HK-2 (cell line): ENCODE data around the gene CHID1.

ENCODE experiments used
- DNase-seq: peaks from one replicate; pipeline ENCODE4 v3.0.0-alpha.2; 2018; ENCODE audit not compliant: unreplicated experiment

CHID1 gene

DNA sequence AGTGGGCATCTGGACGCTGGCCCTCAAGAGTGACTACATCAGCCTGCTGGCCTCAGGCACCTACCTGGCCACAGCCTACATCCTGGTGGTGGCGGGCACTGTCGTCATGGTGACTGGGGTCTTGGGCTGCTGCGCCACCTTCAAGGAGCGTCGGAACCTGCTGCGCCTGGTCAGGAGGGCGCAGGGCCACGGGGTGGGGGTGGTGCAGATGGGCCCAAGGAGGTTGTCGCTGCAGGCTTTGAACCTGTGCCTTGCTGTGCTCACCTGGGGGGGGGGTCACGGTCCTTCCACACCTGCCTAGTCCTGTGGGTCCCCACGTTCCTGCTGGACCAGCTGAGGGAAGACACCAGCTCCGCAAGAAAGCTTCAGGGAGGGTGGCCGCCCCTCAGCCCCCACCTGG, 74.3 kb downstream of the CHID1 start:
- DNase-seq, result no peak

DNA sequence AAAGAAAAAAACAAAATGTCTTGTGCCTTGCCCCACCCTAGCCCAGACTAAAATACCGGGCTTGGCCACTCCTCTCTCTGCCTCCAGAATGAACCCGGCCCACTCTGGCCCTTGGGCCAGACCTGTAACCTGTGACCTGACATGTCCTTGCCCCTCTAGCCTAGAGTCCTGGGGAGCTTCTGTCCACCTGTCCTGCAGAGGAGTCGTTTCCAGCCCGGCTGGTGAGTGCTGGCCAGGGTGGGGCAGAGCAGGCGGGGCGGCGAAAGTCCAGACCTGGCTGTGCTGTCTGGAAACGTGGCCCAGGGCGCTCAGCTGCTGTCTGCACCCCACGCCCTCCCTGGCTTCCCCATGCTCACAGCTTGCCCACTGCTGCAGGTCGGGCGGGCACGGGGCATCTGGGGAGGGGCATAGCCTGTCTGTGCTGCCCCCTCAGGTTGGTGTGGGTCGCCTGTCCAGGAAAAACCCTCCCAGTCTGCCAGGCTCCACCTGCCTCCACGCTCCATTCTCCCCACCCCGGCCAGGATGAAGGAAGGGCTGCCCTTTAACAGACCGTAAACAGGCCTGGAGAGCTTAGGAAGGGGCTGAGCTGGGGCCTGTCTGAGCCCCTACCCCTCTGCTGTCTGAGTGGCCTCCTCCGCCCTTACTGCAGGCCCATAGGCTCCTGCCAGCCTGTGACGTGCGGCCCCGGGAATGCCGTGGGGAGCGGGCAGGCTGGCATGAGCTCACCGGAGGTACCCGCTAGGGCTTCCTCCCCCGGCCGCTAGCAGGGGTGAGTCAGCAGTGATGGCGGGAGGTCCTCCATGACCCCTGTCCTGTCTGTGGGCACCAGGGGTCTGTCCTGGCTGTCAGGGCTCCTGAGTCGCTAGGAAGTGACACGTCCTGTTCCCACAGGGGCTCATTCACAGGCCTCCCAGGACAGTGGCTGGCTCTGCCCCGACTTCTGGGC, 76.0 kb downstream of the CHID1 start:
- peak; percentile 88 for DNase-seq

DNA sequence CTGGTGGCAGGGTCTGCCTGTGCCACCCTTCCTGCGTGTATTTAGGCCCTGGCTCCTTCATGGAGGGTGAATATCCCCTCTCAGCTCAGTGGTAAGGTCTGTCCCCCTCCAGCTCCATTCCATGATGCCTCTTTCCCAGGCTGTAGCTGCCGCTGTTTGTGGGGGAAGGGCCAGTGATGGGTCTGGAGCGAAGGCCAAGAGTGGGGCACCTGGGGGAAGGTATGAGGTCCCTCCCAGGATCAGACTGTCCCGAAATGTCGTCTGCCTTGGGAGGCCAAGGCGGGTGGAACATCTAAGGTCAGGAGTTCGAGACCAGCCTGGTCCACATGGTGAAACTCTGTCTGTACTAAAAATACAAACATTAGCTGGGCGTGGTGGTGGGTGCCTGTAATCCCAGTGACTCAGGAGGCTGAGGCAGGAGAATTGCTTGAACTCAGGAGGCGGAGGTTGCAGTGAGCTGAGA, 76.7 kb downstream of the CHID1 start:
- no peak for DNase-seq

DNA sequence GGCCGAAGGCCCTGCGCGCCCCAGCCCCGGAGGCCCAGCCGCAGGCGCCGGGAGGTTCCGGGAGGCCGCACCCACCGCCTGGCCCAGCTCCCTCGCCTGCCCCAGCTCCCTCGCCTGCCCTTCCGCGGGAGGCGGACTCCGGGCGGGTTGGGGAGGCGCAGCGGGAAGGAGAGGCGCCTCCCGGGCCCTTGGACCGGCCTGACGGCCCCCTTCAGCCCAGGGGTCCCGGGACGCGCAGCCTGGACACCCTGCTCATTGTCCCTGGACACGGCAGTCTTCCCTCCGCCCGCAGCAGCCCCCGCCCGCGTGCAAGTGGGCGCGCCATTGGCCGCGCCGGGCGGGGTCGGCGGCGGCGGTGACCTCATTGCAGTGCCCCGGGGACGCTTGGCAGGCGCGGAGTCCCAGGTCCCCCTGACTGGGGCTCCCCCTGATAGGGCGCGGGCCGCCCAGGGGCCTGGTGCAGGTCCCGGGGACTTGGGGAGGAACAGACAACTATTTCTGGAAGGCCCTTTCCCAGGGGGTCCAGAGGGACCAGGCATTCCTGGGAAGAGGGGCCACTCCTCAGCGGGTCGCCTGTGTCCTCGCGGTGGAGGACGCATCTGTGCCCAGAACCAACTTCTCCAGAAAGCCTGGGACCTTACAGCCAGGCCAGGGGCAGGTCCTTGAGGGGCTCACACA, 77.4 kb downstream of the CHID1 start:
- DNase-seq, result peak; percentile 59

DNA sequence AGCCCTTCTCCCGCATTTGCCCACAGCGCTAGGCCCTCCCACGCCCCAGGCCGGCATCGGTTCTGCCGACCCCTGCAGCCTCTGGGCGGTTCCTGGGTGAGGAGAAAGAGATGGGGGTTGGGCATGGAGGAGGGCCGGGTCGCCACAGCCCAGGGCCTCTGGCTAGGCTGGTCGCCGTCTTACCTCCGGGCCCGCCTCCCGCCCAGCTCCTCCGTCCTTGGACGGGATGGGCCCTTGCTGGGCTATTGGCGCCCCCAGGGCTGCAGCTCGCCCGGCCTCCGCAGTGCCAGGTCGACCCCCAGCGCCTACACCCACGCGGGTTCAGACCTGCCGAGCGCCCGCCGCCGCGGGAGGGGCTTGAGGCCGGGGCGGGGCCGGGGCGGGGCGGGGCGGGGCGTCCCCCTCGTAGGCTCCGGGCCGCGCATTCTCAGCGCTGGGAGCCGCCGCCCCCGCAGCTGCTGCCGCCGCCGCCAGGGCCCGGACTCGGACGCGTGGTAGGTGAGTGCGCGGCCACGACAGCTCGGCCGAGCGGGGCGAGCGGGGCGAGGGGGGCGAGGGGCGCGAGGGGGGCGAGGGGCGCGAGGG, 78.0 kb downstream of the CHID1 start, which contains the start of gene CD151:
CD151 (plus strand) TSS at position 424 of the 585 bp plus-strand sequence. CDS start 3,118 bp downstream, outside the sequence.
- DNase-seq, result peak; percentile 62

DNA sequence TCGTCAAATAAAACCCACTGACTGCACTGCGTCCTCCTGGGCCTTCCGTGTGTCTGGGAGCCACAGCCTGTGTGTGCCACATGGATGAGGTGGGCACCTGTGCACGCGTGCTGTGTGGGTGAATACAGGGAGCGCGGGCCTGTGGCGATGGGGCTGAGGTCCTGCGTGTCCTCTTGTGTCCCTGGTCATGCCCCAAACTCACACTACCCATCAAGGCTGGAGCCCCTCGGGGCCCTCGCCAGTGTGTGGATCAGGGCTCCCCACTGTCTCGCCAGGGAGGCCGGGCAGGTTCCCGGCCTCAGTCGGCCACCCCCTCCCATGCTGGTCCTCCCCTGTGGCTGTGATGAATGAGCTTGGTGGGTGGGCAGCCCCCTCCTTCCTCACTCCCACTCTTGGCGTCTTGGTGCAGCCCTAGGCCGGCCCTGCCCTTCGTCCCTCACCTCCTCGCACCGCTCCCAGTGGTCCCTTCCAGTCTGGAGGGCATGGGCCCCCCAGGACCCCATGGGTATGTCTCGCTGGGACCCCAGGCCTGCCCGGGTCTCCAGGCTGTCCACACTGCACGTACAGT, 78.6 kb downstream of the CHID1 start:
- DNase-seq, result no peak

DNA sequence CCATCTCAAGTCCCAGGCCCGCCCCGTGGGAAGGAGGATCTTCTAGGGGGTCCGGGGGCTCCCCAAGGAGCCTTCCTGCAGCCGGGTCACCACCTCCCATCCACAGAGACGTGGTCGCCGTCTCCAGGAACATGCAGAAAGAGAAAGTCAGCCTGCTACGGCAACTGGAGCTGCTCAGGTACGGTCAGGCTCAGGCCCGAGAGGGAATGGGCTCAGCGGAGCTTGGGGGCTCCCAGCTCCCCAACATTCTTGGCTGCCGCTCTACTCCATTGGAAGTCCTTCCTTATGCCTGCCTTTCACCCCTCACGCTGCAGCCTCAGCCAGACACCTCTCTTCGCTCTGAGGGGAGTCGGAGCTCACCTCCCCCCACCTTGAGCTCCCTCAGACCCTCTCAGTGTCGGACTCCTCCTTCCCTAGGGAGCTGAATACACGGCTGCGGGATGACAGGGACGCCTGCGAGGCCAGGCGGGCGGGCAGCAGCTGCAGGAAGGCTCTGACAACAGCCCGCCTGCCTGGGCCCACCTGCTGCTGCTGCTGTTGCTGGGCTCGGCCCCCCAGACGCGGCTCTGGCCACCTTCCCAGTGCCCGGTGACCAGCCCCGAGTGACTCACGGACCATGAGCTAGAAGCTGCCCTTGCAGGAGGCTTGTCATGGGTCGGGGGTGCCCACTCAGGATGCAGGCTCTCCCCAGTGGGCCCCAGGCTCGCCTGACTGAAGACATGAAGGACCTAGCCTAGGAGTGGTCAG, 79.3 kb downstream of the CHID1 start:
- peak; percentile 60 for DNase-seq

DNA sequence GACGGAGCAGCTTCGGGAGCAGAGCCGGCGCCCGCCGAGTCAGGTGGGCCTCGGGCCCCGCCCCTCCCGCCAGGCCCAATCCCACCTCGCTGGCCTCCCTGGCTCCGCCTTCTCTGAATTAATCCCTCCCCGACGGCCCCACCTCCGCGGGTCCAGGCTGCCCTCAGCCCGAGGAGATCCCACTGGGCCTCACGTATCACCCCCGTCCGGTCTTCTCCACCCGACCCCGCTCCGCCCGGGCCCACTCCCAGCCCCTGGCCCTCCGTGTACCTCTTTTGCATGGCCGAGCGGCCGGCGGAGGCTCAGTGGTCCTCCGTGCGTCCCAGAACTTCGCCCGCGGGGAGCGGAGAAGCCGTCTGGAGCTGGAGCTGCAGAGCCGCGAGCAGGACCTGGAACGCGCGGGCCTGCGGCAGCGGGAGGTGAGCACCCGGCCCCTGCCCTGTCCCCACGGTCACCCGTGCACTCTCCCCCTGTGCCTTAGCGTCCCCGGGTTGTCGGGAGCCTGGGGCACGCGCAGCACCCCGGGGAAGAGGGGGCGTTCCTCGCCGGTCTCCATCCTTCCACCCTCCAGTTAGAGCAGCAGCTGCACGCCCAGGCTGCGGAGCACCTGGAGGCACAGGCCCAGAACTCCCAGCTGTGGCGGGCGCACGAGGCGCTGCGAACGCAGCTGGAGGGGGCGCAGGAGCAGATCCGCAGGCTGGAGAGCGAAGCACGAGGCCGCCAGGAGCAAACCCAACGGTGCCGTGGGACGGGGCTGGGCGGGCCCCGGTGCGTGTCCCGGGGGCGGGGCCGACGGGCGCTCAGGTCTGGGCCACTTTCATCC, 80.1 kb downstream of the CHID1 start:
- peak; percentile 84 for DNase-seq

DNA sequence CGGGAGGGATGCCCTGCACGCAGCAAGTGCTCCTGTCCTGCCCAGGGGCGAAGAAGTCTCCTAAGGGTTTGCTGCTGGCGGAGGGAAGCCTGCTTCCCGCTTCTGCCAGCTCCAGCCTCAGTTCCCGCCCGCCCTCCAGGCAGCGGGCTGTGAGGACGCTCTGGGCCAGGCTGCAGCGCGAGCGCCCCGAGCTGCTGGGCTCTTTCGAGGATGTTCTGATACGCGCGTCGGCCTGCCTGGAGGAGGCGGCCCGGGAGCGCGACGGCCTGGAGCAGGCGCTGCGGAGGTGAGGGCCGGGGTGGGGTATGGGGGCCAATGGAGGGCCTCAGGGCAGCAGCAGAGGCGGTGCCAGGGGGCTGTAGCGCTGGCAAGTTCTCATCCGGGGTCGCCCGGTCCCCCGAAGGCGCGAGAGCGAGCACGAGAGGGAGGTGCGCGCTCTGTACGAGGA, 80.7 kb downstream of the CHID1 start:
- no peak for DNase-seq

DNA sequence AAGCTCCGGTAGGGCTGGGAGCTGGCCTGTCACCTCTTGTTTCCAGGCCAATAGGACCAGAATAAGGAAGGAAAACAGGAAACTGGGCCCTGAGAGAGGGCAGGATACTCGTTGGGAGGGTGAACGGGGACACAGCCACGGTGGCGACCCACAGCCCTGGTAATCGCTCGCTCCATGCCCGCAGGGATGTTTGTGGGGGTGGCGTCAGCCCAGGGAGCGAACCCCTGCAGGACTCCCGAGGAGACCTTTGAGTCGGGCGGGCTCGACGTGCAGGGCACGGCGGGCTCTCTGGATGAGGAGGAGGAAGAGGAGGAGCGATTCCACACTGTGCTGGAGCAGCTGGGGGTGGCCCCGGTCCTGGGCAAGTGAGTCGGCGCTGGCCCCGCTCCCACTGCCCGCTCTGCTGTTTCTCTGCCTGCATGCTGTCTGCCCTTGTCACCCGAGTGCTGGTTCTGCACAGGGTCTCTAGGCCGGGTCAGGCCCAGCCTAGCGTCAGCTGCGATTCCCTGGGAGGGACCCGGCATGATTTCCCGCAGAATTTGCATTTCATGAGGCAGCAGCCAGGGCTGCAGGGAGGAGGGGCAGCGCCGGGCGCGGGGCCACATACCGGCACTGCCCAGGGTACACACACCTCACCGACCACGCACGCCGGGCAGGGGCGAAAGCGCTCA, 81.3 kb downstream of the CHID1 start:
- DNase-seq, result peak; percentile 72

DNA sequence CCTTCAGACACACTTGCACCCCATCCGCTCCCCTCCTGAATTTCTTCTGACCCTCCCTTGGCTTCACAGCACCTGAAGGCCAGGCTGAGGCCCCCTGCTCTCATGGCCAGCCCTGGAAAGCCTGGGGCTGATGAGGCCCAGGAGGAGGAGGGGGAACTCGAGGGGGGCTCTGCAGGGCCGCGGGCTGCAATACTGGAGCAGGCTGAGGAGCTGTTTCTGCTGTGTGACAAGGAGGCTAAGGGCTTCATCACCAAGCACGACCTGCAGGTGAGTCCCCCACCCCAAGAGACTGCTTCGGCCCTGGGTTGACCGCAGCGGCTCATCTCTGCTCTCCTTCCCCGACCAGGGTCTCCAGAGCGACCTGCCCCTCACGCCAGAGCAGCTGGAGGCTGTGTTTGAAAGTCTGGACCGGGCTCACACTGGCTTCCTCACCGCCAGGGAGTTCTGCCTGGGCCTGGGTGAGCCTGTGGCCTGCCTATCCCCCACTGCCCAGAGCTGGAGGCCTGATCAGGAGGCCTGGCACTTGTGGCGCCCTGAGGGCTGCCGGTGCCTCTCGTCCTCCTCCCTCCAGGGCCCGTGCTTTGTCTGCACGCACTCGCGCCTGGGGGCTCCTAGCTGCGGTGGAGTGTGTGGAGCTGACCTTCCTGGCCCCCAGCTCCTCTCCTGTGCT, 82.0 kb downstream of the CHID1 start:
- DNase-seq, result no peak

DNA sequence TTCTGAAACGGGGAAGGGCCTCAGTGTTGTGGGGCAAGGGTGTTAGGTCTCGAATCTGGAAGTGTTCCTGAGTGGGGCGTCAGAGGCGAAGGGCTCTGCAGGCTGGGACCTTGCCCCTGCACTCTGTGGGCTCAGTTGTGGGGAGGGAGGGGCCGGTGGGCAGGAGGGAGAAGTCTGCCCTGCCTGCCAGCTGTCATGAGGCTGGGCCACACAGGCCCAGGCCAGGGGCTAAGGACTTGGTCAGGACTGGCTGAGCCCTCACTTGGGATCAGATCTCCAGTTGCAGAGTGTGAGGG, 82.8 kb downstream of the CHID1 start, which contains the start of gene CRACR2B:
CRACR2B (plus strand) TSS at position 23 of the 296 bp plus-strand sequence. CDS start 689 bp downstream, outside the sequence.
- DNase-seq, result no peak

DNA sequence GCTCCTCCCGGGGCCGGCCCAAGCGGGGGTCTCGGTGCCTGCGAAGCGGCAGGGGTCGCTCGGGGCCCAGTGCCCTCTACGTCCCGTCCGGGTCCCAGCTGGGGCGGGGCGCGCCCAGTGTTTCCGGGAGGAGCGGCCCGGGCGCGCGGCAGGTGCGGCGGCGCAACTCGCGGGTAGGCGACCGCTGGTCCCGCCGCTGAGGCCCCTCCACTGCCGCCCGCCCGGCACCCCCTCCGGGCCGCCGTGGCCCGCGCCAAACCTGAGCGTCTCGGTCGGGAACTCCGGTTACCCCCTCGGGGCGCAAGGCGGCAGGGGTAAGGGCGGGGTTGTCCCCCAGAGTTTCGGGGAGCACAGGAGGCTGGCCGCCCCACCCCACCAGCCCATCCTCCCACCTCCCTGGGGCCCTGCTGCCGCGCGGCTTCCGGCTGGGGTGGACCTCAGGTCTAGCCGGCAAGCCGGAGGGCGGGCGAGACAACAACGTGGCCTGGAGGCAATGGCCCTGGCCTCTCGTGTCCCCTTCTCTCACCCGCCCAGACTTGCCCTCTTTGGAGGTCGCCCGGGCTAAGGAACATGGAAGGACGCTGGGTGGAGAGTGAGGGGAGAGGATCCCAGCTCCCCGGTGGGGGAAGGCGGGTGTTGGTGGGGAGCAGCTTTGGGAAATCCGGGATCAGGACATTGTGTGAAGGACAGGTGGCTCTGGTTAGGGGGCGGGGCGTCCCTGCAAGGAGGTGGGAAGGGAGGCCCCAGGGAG, 83.3 kb downstream of the CHID1 start:
- no peak for DNase-seq

DNA sequence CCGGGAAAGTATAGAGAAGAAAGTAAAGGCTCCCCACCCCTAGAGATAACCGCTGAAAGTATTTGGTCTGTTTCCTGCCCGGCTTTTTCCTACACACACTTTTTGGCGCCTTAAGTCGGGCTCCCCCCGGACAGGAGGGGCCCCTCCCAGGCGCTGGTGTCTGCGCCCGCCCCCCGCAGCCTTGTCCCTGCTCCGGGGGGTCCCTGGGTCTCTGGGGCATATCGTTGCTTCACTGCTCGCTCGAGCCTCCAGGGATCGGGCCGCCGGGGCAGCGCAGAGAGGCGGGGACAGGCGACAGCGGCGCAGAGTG, 83.8 kb downstream of the CHID1 start:
- DNase-seq, result no peak

DNA sequence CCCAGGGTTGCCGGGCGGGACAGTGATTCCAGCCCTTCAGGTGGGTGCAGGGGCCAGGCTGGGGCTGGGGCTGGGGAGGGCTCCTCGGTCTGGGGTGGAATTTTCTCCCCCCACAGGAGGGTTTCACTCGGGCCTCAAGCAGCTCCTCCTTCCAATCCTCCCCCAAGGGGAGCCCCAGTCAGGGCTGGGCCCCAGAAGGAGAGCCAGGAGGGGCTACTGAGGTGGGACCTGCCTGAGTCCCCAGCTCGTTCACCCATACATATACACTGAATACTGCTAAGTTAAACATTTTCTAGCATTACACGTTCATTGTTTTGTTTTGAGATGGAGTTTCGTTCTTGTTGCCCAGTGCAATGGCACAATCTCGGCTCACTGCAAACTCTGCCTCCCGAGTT, 84.4 kb downstream of the CHID1 start:
- DNase-seq, result no peak

DNA sequence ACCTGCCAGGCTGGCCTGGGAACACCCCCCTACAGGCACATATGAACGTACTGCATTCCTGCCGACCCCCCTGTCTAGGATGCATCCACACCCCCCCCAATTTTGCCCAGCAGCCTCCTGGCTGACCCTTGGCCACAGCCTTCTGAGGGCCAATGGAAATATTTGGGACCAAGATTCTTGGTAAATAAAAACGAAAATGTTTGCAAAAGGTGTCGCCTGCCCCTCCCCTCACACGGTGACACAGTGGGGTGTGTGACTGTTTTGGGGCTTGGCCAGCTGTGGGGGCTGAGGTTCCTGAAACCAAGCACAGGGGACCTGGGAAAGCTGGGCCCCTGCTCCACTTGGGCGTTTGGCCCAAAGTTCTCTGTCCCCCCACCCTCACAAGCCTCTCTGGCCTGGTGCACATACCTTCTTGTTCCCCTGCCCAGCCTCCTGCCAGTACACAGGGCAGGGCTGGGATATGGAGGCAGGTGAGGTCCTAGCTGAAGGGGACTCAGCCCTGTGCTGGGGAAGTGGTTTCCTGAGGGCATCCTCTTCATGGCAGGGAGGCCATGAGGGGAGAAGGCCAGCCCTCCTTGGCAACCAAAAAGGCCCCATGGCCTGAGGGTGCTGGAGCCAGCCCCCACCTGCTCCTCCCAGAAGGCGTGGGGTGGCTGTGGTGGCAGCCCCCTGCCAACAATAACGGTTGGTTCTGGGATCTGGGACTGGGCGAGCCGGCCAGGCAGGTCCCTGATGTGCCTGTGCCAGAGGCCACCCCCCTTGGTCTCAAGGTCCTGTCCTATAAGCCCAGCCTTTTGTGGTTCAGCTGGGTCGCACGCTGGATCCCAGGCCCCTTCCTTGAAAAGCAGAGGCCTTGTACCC, 85.0 kb downstream of the CHID1 start:
- no peak for DNase-seq

DNA sequence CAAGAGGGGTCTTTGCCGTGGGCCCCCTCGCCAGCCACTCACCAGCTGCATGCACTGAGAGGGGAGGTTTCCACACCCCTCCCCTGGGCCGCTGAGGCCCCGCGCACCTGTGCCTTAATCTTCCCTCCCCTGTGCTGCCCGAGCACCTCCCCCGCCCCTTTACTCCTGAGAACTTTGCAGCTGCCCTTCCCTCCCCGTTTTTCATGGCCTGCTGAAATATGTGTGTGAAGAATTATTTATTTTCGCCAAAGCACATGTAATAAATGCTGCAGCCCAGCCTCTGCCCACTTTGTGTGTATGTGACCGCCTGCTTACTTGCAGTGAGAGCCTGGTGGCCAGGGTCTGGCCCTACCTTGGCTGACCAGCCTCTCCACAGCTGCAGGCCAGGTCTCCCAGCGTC, 85.7 kb downstream of the CHID1 start:
- DNase-seq, result no peak
